Measurements from ENCODE around the gene HYAL2. TPM values are rescaled to one million over a fixed set of nuclear protein-coding genes. Genes with fewer than 3 reads are reported as not detected.

Gene HYAL2
- polyA plus RNA-seq, 1 donor from 2014 or later, result 116 TPM

GRCh38 chr3:50303013-50303815 lies 19.3 kb downstream of the HYAL2 start, which contains the start of gene HYAL1:
HYAL1 (minus strand) TSS chr3:50303574; CDS start chr3:50302956, 618 bp downstream.
- Histone ChIP-seq H3K4me3 (ENCODE audit: low read length) (no peak within 1 kb of the TSS), H3K79me2 (replicated peaks; ENCODE audit: insufficient read depth, low read length) (no peaks in the 10 kb centered on the region), H3K27ac (ENCODE audit: low read length) (no peak within 1 kb of the TSS), H4K20me1 (ENCODE audit: insufficient read depth) (no peaks in the 10 kb centered on the region), H3K4me2 (ENCODE audit: low read length) (no peak within 1 kb of the TSS), H2AFZ (ENCODE audit: low read depth, low read length) (no peak within 1 kb of the TSS), H3K9me2 (ENCODE audit: insufficient read depth, low read length) (no peaks in the 10 kb centered on the region), H3K36me3 (ENCODE audit: insufficient read depth, low read length) (no peaks in the 10 kb centered on the region), H3F3A (ENCODE audit: insufficient read depth, low read length, poor library complexity, severe bottlenecking) (no peaks in the 10 kb centered on the region), H3K9me3 (ENCODE audit: low read length) (no peaks in the 10 kb centered on the region), H3K9ac (ENCODE audit: low read length) (no peak within 1 kb of the TSS), H3K27me3 (ENCODE audit: insufficient read depth, low read depth, low read length) (no peaks in the 10 kb centered on the region)
- TF ChIP-seq EP300 (conservative IDR thresholded peaks at IDR 0.05; ENCODE audit: poor library complexity, severe bottlenecking), result no peak
- TF ChIP-seq POLR2AphosphoS5 (IDR thresholded peaks at IDR 0.05), result no peak
- TF ChIP-seq SMC3 (conservative IDR thresholded peaks at IDR 0.05; ENCODE audit: poor library complexity), result no peak
- no peak for TF ChIP-seq REST (IDR thresholded peaks at IDR 0.05; ENCODE audit: borderline replicate concordance)
- TF ChIP-seq, protein P1, sequence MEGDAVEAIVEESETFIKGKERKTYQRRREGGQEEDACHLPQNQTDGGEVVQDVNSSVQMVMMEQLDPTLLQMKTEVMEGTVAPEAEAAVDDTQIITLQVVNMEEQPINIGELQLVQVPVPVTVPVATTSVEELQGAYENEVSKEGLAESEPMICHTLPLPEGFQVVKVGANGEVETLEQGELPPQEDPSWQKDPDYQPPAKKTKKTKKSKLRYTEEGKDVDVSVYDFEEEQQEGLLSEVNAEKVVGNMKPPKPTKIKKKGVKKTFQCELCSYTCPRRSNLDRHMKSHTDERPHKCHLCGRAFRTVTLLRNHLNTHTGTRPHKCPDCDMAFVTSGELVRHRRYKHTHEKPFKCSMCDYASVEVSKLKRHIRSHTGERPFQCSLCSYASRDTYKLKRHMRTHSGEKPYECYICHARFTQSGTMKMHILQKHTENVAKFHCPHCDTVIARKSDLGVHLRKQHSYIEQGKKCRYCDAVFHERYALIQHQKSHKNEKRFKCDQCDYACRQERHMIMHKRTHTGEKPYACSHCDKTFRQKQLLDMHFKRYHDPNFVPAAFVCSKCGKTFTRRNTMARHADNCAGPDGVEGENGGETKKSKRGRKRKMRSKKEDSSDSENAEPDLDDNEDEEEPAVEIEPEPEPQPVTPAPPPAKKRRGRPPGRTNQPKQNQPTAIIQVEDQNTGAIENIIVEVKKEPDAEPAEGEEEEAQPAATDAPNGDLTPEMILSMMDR (IDR thresholded peaks at IDR 0.05; ENCODE audit: poor library complexity, severe bottlenecking), result no peak
- TF ChIP-seq TAF1 (IDR thresholded peaks at IDR 0.05; ENCODE audit: low read depth), result no peak
- no peak for TF ChIP-seq MXI1 (conservative IDR thresholded peaks at IDR 0.05; ENCODE audit: poor library complexity, severe bottlenecking)
- TF ChIP-seq EZH2 (IDR thresholded peaks at IDR 0.05; ENCODE audit: borderline replicate concordance, insufficient read depth, low read length, poor library complexity, severe bottlenecking), result no peak
- TF ChIP-seq RAD21 (conservative IDR thresholded peaks at IDR 0.05), result no peak

GRCh38 chr3:50302095-50303012 lies 20.2 kb downstream of the HYAL2 start:
- Histone ChIP-seq H3K27ac (ENCODE audit: low read length) (no peak overlapping the region), H3K27me3 (ENCODE audit: insufficient read depth, low read depth, low read length) (no peaks in the 10 kb centered on the region), H3K9me3 (ENCODE audit: low read length) (no peaks in the 10 kb centered on the region), H2AFZ (ENCODE audit: low read depth, low read length) (no peak overlapping the region), H3K79me2 (replicated peaks; ENCODE audit: insufficient read depth, low read length) (no peaks in the 10 kb centered on the region), H3K4me3 (ENCODE audit: low read length) (no peak overlapping the region), H3F3A (ENCODE audit: insufficient read depth, low read length, poor library complexity, severe bottlenecking) (no peaks in the 10 kb centered on the region), H3K36me3 (ENCODE audit: insufficient read depth, low read length) (no peaks in the 10 kb centered on the region), H3K9me2 (ENCODE audit: insufficient read depth, low read length) (no peaks in the 10 kb centered on the region), H4K20me1 (ENCODE audit: insufficient read depth) (no peaks in the 10 kb centered on the region), H3K4me2 (ENCODE audit: low read length) (no peak overlapping the region), H3K9ac (ENCODE audit: low read length) (no peak overlapping the region)
- TF ChIP-seq RAD21 (conservative IDR thresholded peaks at IDR 0.05) (no peak), MXI1 (conservative IDR thresholded peaks at IDR 0.05; ENCODE audit: poor library complexity, severe bottlenecking) (no peak), EP300 (conservative IDR thresholded peaks at IDR 0.05; ENCODE audit: poor library complexity, severe bottlenecking) (no peak), POLR2AphosphoS5 (IDR thresholded peaks at IDR 0.05) (no peak)
- TF ChIP-seq, protein P1 (IDR thresholded peaks at IDR 0.05; ENCODE audit: poor library complexity, severe bottlenecking), result no peak

All from neural cell (in vitro differentiated cells).